DND-41 (cell line): ENCODE results near the gene CYB561D2.

ENCODE experiments used
- EZH2 ChIP-seq: IDR thresholded peaks from 3 replicates; pipeline ENCODE4 v1.6.1; 2012; ENCODE audit warnings: borderline replicate concordance, low read depth, mild to moderate bottlenecking, moderate library complexity, low read length, inconsistent platforms; ENCODE audit not compliant: severe bottlenecking
- TF ChIP-seq, protein P1 (sequence below): IDR thresholded peaks from 2 replicates; pipeline ENCODE4 v1.5.1; 2012; ENCODE audit warnings: borderline replicate concordance, low read length, moderate library complexity, mild to moderate bottlenecking; ENCODE audit not compliant: poor library complexity, severe bottlenecking; ENCODE audit errors: extremely low read depth

GRCh38 chr3:50325113-50325480 lies 25.6 kb upstream of the CYB561D2 start:
- TF ChIP-seq, protein P1, sequence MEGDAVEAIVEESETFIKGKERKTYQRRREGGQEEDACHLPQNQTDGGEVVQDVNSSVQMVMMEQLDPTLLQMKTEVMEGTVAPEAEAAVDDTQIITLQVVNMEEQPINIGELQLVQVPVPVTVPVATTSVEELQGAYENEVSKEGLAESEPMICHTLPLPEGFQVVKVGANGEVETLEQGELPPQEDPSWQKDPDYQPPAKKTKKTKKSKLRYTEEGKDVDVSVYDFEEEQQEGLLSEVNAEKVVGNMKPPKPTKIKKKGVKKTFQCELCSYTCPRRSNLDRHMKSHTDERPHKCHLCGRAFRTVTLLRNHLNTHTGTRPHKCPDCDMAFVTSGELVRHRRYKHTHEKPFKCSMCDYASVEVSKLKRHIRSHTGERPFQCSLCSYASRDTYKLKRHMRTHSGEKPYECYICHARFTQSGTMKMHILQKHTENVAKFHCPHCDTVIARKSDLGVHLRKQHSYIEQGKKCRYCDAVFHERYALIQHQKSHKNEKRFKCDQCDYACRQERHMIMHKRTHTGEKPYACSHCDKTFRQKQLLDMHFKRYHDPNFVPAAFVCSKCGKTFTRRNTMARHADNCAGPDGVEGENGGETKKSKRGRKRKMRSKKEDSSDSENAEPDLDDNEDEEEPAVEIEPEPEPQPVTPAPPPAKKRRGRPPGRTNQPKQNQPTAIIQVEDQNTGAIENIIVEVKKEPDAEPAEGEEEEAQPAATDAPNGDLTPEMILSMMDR, result no peak
- TF ChIP-seq EZH2, result no peak
